Mesenchymal stem cell (in vitro differentiated cells and primary cell): ENCODE measurements around the gene GNPAT. TPM values are rescaled to one million over a fixed set of nuclear protein-coding genes. Genes with fewer than 3 reads are reported as not detected.

Experiments used
- DNase-seq: peaks from one replicate; pipeline ENCODE4 v3.0.0-alpha.2; 2013
- H2AFZ ChIP-seq: one replicate; pipeline ENCODE4 v1.6.1; 2013; ENCODE audit warnings: low read depth, mild to moderate bottlenecking, control low read depth, inconsistent platforms, low read length, moderate library complexity
- H2AK5ac ChIP-seq: 2 replicates; pipeline ENCODE4 v1.6.1; 2013; ENCODE audit warnings: low read length, moderate library complexity, mild to moderate bottlenecking, inconsistent platforms; ENCODE audit not compliant: severe bottlenecking
- H2BK120ac ChIP-seq: one replicate; pipeline ENCODE4 v1.6.1; 2013; ENCODE audit warnings: low read depth, mild to moderate bottlenecking, inconsistent platforms, low read length, moderate library complexity
- H2BK12ac ChIP-seq, 2 experiments: one replicate each; pipeline ENCODE4 v1.6.1; 2013; ENCODE audit warnings: inconsistent platforms in 2 of 2, low read length in 2 of 2, mild to moderate bottlenecking in 2 of 2, moderate library complexity in 2 of 2, control low read depth in 1 of 2
- H2BK15ac ChIP-seq: one replicate; pipeline ENCODE4 v1.6.1; 2013; ENCODE audit warnings: mild to moderate bottlenecking, low read depth, inconsistent platforms; ENCODE audit not compliant: poor library complexity, severe bottlenecking
- H2BK5ac ChIP-seq: 2 replicates; pipeline ENCODE4 v1.6.1; 2013; ENCODE audit warnings: low read depth, mild to moderate bottlenecking, low read length, control low read depth, inconsistent platforms; ENCODE audit not compliant: poor library complexity, severe bottlenecking
- H3K14ac ChIP-seq, 2 experiments: one replicate each; pipeline ENCODE4 v1.6.1; 2013; ENCODE audit warnings: inconsistent platforms in 2 of 2, low read length in 2 of 2, control low read depth in 1 of 2, mild to moderate bottlenecking in 1 of 2, moderate library complexity in 1 of 2
- H3K18ac ChIP-seq, 2 experiments: one replicate each; pipeline ENCODE4 v1.6.1; 2013; ENCODE audit warnings: inconsistent platforms in 2 of 2, low read length in 2 of 2, control low read depth in 1 of 2, low read depth in 1 of 2, mild to moderate bottlenecking in 1 of 2
- H3K23ac ChIP-seq, 2 experiments: one replicate each; pipeline ENCODE4 v1.6.1; 2013; ENCODE audit warnings: inconsistent platforms in 2 of 2, low read length in 2 of 2, mild to moderate bottlenecking in 2 of 2, moderate library complexity in 2 of 2, control low read depth in 1 of 2
- H3K27ac ChIP-seq: 2 replicates; pipeline ENCODE4 v1.5.1; 2013; ENCODE audit warnings: mild to moderate bottlenecking, moderate library complexity, low read length, control low read depth, inconsistent platforms; ENCODE audit not compliant: poor library complexity, severe bottlenecking
- H3K27me3 ChIP-seq, 2 experiments: 2 replicates each; pipeline versions ENCODE4 v1.6.1 to v1.7.0; 2013; ENCODE audit warnings: low read length in 2 of 2, mild to moderate bottlenecking in 2 of 2, moderate library complexity in 2 of 2, control low read depth in 1 of 2, inconsistent platforms in 1 of 2; ENCODE audit not compliant: control insufficient read depth in 1 of 2, insufficient read depth in 1 of 2
- H3K36me3 ChIP-seq, 2 experiments: 2 replicates each; pipeline versions ENCODE4 v1.6.1 to v1.7.0; 2013; ENCODE audit warnings: low read length in 2 of 2, control low read depth in 1 of 2, inconsistent platforms in 1 of 2, low read depth in 1 of 2, mild to moderate bottlenecking in 1 of 2; ENCODE audit not compliant: insufficient read depth in 2 of 2, control insufficient read depth in 1 of 2
- H3K4ac ChIP-seq, 2 experiments: one replicate each; pipeline ENCODE4 v1.6.1; 2013; ENCODE audit warnings: inconsistent platforms in 2 of 2, low read length in 2 of 2, mild to moderate bottlenecking in 2 of 2, moderate library complexity in 2 of 2, control low read depth in 1 of 2, low read depth in 1 of 2
- H3K4me1 ChIP-seq: 2 replicates; pipeline ENCODE4 v1.6.1; 2013; ENCODE audit warnings: low read depth, low read length, control low read depth; ENCODE audit not compliant: control insufficient read depth, insufficient read depth
- H3K4me2 ChIP-seq: 2 replicates; pipeline ENCODE4 v1.6.1; 2013; ENCODE audit warnings: low read length, mild to moderate bottlenecking, inconsistent platforms; ENCODE audit not compliant: poor library complexity, severe bottlenecking
- H3K4me3 ChIP-seq, 2 experiments: 2 replicates each; pipeline versions ENCODE4 v1.5.1 to v1.7.0; 2013; ENCODE audit warnings: low read length in 2 of 2, mild to moderate bottlenecking in 2 of 2, control low read depth in 1 of 2, low read depth in 1 of 2; ENCODE audit not compliant: insufficient read depth in 1 of 2
- H3K79me1 ChIP-seq: replicated peaks from 2 replicates; pipeline ENCODE4 v1.6.1; 2013; ENCODE audit warnings: mild to moderate bottlenecking, control low read depth, low read length, inconsistent platforms; ENCODE audit not compliant: poor library complexity, severe bottlenecking
- H3K9ac ChIP-seq: 2 replicates; pipeline ENCODE4 v1.7.0; 2013; ENCODE audit warnings: mild to moderate bottlenecking, low read length, moderate library complexity
- H3K9me3 ChIP-seq: 2 replicates; pipeline ENCODE4 v1.7.0; 2013; ENCODE audit warnings: mild to moderate bottlenecking, low read length; ENCODE audit not compliant: control insufficient read depth
- H4K8ac ChIP-seq: one replicate; pipeline ENCODE4 v1.6.1; 2013; ENCODE audit warnings: inconsistent platforms, mild to moderate bottlenecking, low read length, moderate library complexity
- H4K91ac ChIP-seq: one replicate; pipeline ENCODE4 v1.6.1; 2013; ENCODE audit warnings: mild to moderate bottlenecking, low read length, inconsistent platforms
- WGBS: methylation state at CpG from one replicate; pipeline ENCODE4 v1.1.7; 2013; ENCODE audit warnings: mixed read lengths; 5-methylcytosine and 5-hydroxymethylcytosine counted together
- polyA plus RNA-seq, 2 experiments: library from polyadenylated mRNA; stranded (reverse); fragments of 200-250 nt; gene quantifications; one replicate each; pipeline ENCODE4 v1.2.3, GENCODE V29; 2013

The GNPAT gene
- polyA plus RNA-seq (2013, experiment 1 of 2) = 35.1 TPM
- 34.5 TPM for polyA plus RNA-seq (2013, experiment 2 of 2)

- Histone ChIP-seq H3K27me3 (no peaks in the 10 kb centered on the region), H3K36me3 (peaks cover 3 to 30% of the 10 kb centered on the region in 2 experiments), H3K79me1 (peaks cover 31% of the 10 kb centered on the region), H2BK5ac (no peak within 1 kb of the TSS), H3K27ac (peak within 1 kb of the TSS; percentile 55), H3K4me3 (peak within 1 kb of the TSS; percentile 70 to 93), H4K91ac (peak within 1 kb of the TSS; percentile 44), H2BK15ac (peak within 1 kb of the TSS; percentile 19), H3K4ac (peak within 1 kb of the TSS; percentile 66 to 75), H3K18ac (peak within 1 kb of the TSS; percentile 67 to 91), H2AK5ac (no peak within 1 kb of the TSS), H3K4me2 (peak within 1 kb of the TSS; percentile 71), H3K9me3 (no peaks in the 10 kb centered on the region), H2BK120ac (peak within 1 kb of the TSS; percentile 21), H2AFZ (peak within 1 kb of the TSS; percentile 93), H3K14ac (peak within 1 kb of the TSS in 1 of 2 experiments; percentile 61), H3K23ac (no peak within 1 kb of the TSS), H3K4me1 (no peaks in the 10 kb centered on the region), H4K8ac (peak within 1 kb of the TSS; percentile 90), H2BK12ac (no peak within 1 kb of the TSS), H3K9ac (peak within 1 kb of the TSS; percentile 94)
- under 1% methylated on average over 43 of the region's 51 CpGs for WGBS
- peak; percentile 88 for DNase-seq
Observed at GRCh38 chr1:231240883-231241735, at the start of gene GNPAT. GNPAT (plus strand) TSS chr1:231241212; CDS start chr1:231241379, 167 bp downstream.

DNA sequence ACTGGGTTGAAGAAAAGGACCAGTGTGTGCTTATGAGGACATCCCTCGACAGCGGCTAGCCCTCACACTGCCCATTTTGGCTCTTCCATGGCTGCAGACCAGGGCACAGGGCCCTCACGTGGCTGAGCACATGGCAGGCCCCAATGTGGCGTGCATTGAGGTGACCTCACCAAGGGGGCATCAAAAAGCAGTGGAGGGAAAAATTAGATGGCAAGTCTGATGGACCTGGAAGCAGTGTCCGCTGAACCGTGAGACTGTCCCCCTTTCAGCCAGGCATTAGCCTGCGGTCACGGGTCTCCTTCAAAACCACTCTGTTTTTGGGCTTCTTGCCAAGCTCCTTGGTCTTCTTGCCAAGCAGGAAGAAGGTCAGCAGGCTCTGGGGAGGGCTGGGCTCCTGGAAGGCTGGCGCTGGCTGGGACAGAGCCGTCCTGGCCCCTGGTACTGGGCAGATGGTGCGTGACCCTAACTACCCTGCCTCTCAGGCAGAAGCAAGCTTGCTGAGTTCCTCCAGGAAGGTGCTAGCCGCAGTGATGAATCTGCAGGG, 48.3 kb upstream of the GNPAT start:
- H3K36me3 ChIP-seq = no peaks in the 10 kb centered on the region
- H4K91ac ChIP-seq = no peak overlapping the region
- DNase-seq = no peak
- no peak overlapping the region for H4K8ac ChIP-seq
- peak overlapping the region; percentile 54 for H2BK5ac ChIP-seq
- peaks cover 10% of the 10 kb centered on the region for H3K9me3 ChIP-seq
- H2BK120ac ChIP-seq = no peak overlapping the region
- no peak overlapping the region for H3K18ac ChIP-seq
- H3K14ac ChIP-seq = peak overlapping the region in 1 of 2 experiments; percentile 68
- no peak overlapping the region for H2AK5ac ChIP-seq
- no peak overlapping the region for H2BK15ac ChIP-seq
- no peak overlapping the region for H3K4ac ChIP-seq
- peaks cover 22% of the 10 kb centered on the region for H3K4me1 ChIP-seq
- 77% methylated on average over 12 of the region's 12 CpGs for WGBS
- H3K23ac ChIP-seq = no peak overlapping the region
- peaks cover 17 to 37% of the 10 kb centered on the region in 2 experiments for H3K27me3 ChIP-seq
- H3K27ac ChIP-seq = peak overlapping the region; percentile 30
- no peak overlapping the region for H3K4me3 ChIP-seq
- no peak overlapping the region for H2AFZ ChIP-seq
- H3K9ac ChIP-seq = no peak overlapping the region
- H3K4me2 ChIP-seq = no peak overlapping the region
- no peaks in the 10 kb centered on the region for H3K79me1 ChIP-seq
- no peak overlapping the region for H2BK12ac ChIP-seq

DNA sequence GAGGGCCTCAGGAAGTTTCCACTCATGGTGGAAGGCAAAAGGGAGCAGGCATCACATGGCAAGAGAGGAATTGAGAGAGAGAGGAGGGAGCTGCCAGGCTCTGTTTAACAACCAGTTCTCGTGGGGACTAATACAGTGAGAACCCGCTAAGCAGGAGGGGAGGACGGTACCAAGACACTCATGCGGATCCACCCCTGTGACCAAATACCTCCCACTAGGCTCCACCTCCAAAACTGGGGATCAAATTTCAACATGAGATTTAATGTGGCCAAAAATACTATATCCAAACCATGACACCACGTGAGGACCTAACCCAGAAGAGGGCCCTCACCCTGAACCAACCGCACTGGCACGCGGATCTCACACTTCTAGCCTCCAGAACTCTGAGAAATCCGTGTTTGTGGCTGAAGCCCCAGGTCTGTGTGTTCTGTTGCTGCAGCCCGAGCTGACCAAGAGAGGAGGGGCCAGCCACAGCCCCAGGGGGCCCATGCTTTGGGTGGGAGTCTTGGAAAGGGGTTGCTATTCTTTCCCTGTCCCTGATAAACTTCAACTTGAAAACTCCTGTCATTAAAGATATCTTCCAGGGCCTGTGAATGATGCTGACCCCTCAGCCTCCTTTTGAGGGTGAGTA, 47.2 kb upstream of the GNPAT start:
- H3K4me3 ChIP-seq = no peak overlapping the region
- 59% methylated on average over 10 of the region's 10 CpGs for WGBS
- no peaks in the 10 kb centered on the region for H3K36me3 ChIP-seq

GRCh38 chr1:231194476-231194842, 46.6 kb upstream of the GNPAT start:
- no peak for DNase-seq
- Histone ChIP-seq H3K27me3 (peaks cover 6 to 24% of the 10 kb centered on the region in 2 experiments), H4K91ac (no peak overlapping the region), H3K14ac (no peak overlapping the region), H3K27ac (no peak overlapping the region), H3K18ac (no peak overlapping the region), H2BK12ac (no peak overlapping the region), H3K4me3 (no peak overlapping the region), H3K79me1 (no peaks in the 10 kb centered on the region), H2AFZ (no peak overlapping the region), H4K8ac (no peak overlapping the region), H2BK5ac (no peak overlapping the region), H3K9ac (no peak overlapping the region), H3K4me2 (no peak overlapping the region), H3K4ac (no peak overlapping the region), H2AK5ac (peak overlapping the region; percentile 86), H3K36me3 (no peaks in the 10 kb centered on the region), H2BK15ac (no peak overlapping the region), H2BK120ac (no peak overlapping the region), H3K9me3 (peaks cover 6% of the 10 kb centered on the region), H3K4me1 (peaks cover 22% of the 10 kb centered on the region), H3K23ac (no peak overlapping the region)
- WGBS = 93% methylated on average over 1 of the region's 2 CpGs

More for the DNA sequence above, 47.2 kb upstream of the GNPAT start:
- Histone ChIP-seq H3K9ac (no peak overlapping the region), H2AK5ac (peak overlapping the region; percentile 86), H2BK15ac (no peak overlapping the region), H3K23ac (no peak overlapping the region), H3K4me2 (no peak overlapping the region), H3K27me3 (peaks cover 7 to 26% of the 10 kb centered on the region in 2 experiments), H4K91ac (no peak overlapping the region), H4K8ac (no peak overlapping the region), H3K27ac (no peak overlapping the region), H3K4me1 (peaks cover 22% of the 10 kb centered on the region), H2BK12ac (no peak overlapping the region), H3K14ac (no peak overlapping the region), H2BK5ac (no peak overlapping the region), H3K18ac (no peak overlapping the region), H3K4ac (no peak overlapping the region), H2AFZ (no peak overlapping the region), H3K9me3 (peaks cover 6% of the 10 kb centered on the region), H3K79me1 (no peaks in the 10 kb centered on the region), H2BK120ac (no peak overlapping the region)
- DNase-seq = no peak
